CMK (cell line): Measurements from ENCODE around the gene CUL3.
"Not testable (repeated sequence)": the region's sequence is repeated elsewhere in the genome, so short reads cannot be mapped to it uniquely, and the experiment has no call there.

Experiments
- DNase-seq: peaks from one replicate; pipeline ENCODE4 v3.0.0-alpha.2; 2010; ENCODE audit warnings: low read depth

CUL3 gene

GRCh38 chr2:224543939-224544338 is 41.2 kb downstream of the CUL3 start:
- DNase-seq = no peak

DNA sequence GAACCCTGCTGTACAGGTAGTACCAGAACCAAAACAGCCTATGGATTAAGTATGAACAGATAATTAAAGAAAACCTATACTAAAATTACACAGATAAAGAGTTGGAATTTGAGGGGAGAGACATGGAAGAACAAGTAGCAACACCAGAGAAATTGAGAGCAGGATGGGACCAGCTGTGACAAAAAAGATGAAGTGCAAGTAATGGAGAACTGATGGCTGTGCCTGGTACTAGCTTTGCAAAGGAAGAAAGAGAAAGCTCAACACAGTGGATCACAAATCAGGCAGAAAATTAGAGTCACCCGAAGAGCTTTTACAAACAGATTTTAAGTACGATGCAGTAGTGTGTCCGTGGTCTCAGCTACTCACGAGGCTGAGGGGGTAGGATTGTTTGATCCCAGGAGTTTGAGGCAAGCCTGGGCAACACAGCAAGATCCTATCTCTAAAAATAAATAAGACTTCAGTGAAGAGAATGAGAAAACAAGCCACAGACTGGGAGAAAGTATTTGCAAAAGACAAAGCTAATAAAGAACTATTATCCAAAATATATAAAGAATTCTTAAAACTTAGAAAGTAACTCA is 46.5 kb downstream of the CUL3 start:
- DNase-seq = no peak

DNA sequence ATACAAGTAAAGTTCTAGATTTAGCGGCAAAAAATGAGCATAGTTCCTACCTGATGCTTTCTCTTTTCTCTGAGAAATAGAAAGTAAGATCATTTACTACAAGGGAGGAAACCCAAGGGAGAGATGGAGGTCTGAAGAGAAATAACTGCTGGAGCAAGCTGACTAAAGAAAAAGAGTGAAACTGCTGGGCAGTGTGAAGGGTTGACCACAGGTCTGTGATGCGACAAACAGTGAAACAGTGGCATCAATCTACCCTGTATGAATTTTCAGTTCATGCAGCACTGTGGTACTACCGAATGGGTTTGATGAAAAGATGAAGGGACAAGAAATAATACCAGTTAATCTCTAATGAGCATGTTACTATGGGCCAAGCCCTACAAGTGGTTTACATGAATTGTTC is 52.2 kb downstream of the CUL3 start:
- DNase-seq = no peak

- no peak for DNase-seq
Observed at GRCh38 chr2:224532441-224532840, 52.7 kb downstream of the CUL3 start.

- no peak for DNase-seq
Observed at GRCh38 chr2:224528171-224528570, 57.0 kb downstream of the CUL3 start.

GRCh38 chr2:224525774-224526173 is 59.4 kb downstream of the CUL3 start:
- DNase-seq = no peak

DNA sequence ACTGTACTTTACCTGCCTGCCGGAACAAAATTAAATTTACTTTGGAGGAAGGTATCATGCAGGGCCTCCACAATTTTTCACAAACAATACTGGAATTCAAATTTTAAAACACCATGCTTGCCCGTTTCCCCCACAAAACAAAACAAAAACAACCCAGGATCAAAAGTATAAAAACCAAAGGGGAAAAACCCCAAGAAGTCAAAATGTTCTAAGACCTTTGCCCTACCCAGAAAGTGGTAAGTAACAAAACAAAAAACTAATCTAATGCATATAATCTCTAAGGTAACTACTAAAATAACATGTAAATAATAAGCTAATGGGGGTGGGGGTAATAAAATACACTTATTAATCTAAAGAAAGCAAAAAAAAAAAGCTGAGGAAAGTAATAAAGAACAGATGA is 60.5 kb downstream of the CUL3 start:
- no peak for DNase-seq

DNA sequence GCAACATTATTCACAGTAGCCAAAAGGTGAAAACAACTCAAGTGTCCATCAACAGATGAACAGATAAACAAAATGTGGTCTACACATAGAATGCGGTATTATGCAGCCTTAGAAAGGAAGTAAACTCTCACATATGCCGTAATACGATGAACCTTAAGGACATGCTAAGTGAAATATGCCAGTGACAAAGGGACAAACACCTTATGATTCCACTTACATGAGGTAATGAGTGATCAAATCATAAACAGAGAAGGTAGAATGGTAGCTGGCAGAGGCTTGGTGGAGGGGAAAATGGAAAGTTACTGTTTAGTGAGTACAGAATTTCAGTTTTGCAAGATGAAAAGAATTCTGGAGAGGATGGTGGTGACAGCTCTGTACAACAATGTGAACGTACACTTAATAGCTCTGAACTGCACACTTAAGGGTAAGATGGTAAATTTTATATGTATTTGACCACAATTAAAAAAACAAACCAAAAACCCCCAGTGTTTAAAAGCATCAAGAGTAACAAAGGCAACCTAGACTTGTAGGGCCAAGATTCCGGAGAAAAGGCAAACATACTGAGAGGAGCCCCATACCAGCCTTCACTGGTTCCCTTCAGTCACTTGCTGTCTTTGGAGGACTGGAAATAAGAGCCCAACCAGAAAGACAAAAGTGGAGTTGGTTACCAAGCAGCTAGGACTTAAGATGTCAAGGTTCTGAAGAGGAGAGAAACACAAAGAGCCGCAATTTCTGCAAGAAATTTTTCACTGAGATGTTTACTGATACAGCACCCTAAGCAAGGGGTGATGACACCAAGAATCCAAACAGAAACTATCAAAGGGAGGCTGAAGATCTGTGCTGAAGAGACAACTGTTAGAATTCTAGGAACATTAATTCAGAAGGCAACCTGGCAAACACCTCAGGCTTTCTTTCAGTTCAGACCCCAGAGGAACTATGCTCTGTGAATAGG is 61.3 kb downstream of the CUL3 start:
- DNase-seq = no peak

GRCh38 chr2:224522483-224522882 is 62.7 kb downstream of the CUL3 start:
- DNase-seq = not testable (repeated sequence)

- no peak for DNase-seq
Observed at GRCh38 chr2:224520064-224520463, 65.1 kb downstream of the CUL3 start.

GRCh38 chr2:224518806-224519580 is 66.2 kb downstream of the CUL3 start:
- no peak for DNase-seq

DNA sequence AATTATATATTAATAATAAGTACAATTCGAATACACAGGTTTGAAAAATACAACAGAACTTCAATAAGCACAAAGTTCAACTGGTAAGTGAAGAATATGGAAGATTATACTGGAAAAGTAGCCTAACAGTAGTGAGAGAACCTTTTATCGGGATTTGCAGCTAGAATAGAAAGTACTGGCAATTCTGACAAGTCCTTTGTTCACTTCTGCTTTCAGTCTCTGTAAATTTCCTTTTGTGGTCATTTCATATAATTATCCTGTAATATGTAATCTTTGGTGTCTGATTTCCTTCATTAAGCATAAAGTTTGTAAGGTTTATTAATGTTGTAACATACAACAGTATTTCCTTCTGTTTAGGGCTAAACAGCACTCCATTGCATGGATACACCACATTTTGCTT is 67.2 kb downstream of the CUL3 start:
- no peak for DNase-seq

- not testable (repeated sequence) for DNase-seq
Observed at GRCh38 chr2:224516393-224516792, 68.8 kb downstream of the CUL3 start.

DNA sequence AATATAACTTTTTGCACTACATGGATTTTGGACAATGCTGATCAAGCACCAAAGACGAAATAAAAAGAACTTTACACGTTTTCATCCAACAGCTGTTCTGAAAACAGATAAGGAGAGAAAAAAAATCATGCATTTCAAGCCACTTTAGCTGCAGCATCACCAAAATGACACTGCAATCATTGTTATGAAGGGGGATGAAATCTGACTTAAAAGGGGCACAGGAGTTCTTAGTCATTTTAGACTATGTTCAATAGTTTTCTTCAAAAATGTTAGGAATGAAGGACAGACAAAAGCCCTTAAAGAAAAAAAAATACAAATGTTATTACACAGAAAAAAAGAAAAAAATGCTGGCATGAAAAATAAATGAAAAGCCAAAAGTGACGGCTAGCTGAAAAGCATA is 71.2 kb downstream of the CUL3 start:
- no peak for DNase-seq

DNA sequence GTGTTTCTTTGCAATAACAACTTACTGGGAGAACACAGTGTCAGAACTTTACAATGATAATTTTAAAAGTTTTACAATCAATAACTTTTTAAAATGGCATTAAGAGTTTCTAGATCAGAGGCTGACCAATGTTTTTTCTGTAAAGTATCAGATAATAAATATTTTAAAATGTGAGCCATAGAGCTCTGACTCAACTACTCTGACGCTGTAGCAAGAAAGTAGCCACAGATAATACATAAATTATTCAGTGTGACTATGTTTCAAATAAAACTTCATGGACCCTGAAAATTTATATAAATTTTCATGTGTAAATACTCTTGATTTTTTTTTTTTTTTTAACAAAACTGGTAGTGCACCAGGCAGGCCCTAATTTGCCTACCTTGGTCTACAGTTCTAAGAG is 77.4 kb downstream of the CUL3 start:
- no peak for DNase-seq

- DNase-seq = no peak
Observed at GRCh38 chr2:224506494-224506893, 78.7 kb downstream of the CUL3 start.

DNA sequence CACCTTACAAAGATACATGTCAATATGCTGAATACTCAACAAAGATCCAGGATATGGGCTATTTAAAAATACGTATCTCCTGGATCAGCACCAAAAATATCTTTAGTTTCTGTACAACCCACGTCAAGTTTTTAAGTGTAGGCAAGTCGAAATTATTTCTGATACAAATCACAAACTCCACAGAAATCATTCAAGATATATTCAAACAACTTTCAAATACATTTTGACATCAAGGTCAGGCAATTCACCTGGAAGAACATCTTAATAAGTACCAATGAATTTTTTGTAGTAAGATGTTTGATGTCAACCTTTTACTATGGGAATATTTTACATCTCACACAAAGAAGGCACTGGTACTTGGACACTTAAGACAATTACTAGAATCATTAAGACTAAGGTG is 86.2 kb downstream of the CUL3 start:
- no peak for DNase-seq

GRCh38 chr2:224492531-224492930 is 92.6 kb downstream of the CUL3 start:
- no peak for DNase-seq

DNA sequence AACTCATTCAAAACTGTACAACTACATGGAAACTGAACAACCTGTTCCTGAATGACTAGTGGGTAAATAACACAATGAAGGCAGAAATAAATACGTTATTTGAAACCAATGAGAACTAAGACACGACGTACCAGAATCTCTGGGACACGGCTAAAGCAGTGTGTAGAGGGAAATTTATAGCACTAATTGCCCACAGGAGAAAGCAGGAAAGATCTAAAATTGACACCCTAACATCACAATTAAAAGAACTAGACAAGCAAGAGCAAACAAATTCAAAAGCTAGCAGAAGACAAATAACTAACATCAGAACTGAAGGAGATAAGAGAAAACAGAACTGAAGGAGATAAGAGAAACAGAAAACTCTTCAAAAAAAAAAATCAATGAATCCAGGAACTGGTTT is 97.2 kb downstream of the CUL3 start:
- DNase-seq = not testable (repeated sequence)

DNA sequence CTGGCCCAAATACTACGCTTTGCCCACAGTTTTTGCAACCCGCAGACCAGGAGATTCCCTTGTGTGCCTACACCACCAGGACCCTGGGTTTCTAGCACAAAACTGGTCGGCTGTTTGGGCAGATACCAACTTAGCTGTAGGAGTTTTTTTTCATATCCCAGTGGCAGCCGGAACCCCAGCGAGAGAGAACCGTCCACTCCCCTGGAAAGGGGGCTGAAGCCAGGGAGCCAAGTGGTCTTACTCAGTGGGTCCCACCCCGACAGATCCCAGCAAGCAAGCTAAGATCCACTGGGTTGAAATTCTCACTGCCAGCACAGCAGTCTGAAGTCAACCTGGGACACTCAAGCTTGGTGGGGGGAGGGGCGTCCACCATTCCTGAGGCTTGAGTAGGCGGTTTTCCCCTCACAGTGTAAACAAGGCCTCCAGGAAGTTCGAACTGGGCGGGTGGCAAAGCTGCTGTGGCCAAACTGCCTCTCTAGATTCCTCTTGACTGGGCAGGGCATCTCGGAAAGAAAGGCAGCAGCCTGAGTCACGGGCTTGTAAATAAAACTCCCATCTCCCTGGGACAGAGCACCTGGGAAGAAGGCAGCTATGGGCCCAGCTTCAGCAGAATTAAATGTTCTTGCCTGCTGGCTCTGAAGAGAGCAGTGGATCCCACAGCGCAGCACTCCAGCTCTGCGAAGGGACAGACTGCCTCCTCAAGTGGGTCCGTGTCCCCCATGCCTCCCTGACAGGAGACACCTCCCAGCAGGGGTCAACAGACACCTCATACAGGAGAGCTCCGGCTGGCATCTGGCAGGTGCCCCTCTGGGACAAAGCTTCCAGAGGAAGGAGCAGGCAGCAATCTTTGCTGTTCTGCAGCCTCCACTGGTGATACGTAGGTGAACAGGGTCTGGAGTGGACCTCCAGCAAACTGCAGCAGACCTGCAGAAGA is 99.8 kb downstream of the CUL3 start:
- peak; percentile 24 for DNase-seq

- DNase-seq = no peak
Observed at GRCh38 chr2:224479826-224480225, 105.3 kb downstream of the CUL3 start.

GRCh38 chr2:224472827-224473226 is 112.3 kb downstream of the CUL3 start:
- DNase-seq = no peak
